Progenitor cell of endocrine pancreas (in vitro differentiated cells): ENCODE data around the gene LCN10. TPM values are rescaled to one million over a fixed set of nuclear protein-coding genes. Genes with fewer than 3 reads are reported as not detected.

Experiments
- DNase-seq: peaks from one replicate; pipeline ENCODE4 v3.0.0; 2021; ENCODE audit warnings: low spot score; ENCODE audit not compliant: unreplicated experiment
- H3K27ac Mint-ChIP-seq: 2 replicates; pipeline ENCODE4 v1.8.0; 2021; ENCODE audit warnings: mild to moderate bottlenecking, moderate library complexity, mixed read lengths
- H3K27me3 Mint-ChIP-seq: 2 replicates; pipeline ENCODE4 v1.8.0; 2021; ENCODE audit warnings: mixed read lengths
- H3K36me3 Mint-ChIP-seq: 2 replicates; pipeline ENCODE4 v1.8.0; 2022; ENCODE audit warnings: mixed read lengths; ENCODE audit not compliant: insufficient read depth
- H3K4me1 Mint-ChIP-seq: 2 replicates; pipeline ENCODE4 v1.8.0; 2021; ENCODE audit warnings: low read depth, mixed read lengths
- H3K4me3 Mint-ChIP-seq: 2 replicates; pipeline ENCODE4 v1.8.0; 2021; ENCODE audit warnings: low read depth, mild to moderate bottlenecking, moderate library complexity, mixed read lengths
- H3K9me3 Mint-ChIP-seq: 2 replicates; pipeline ENCODE4 v1.8.0; 2021; ENCODE audit warnings: low read depth, mixed read lengths
- total RNA-seq: library from RNA; stranded (reverse); gene quantifications from 2 replicates; pipeline ENCODE4 v1.2.1, GENCODE V29; 2021
- TF ChIP-seq, protein P1 (sequence below): fragments of 200-600 bp; sonication (generic); IDR thresholded peaks from one replicate; pipeline ENCODE4 v1.5.0; 2021; ENCODE audit warnings: antibody characterized with exemption, mild to moderate bottlenecking; ENCODE audit not compliant: unreplicated experiment

The LCN10 gene
- total RNA-seq, 1 donor from 2014 or later: not detected

GRCh38 chr9:136782452-136782851 lies 39.7 kb upstream of the LCN10 start:
- H3K36me3 Mint-ChIP-seq: no peaks in the 10 kb centered on the region
- TF ChIP-seq, protein P1, sequence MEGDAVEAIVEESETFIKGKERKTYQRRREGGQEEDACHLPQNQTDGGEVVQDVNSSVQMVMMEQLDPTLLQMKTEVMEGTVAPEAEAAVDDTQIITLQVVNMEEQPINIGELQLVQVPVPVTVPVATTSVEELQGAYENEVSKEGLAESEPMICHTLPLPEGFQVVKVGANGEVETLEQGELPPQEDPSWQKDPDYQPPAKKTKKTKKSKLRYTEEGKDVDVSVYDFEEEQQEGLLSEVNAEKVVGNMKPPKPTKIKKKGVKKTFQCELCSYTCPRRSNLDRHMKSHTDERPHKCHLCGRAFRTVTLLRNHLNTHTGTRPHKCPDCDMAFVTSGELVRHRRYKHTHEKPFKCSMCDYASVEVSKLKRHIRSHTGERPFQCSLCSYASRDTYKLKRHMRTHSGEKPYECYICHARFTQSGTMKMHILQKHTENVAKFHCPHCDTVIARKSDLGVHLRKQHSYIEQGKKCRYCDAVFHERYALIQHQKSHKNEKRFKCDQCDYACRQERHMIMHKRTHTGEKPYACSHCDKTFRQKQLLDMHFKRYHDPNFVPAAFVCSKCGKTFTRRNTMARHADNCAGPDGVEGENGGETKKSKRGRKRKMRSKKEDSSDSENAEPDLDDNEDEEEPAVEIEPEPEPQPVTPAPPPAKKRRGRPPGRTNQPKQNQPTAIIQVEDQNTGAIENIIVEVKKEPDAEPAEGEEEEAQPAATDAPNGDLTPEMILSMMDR: no peak
- H3K4me3 Mint-ChIP-seq: no peak overlapping the region
- H3K9me3 Mint-ChIP-seq: no peaks in the 10 kb centered on the region
- no peak for DNase-seq
- H3K27me3 Mint-ChIP-seq: peaks cover 13% of the 10 kb centered on the region
- no peak overlapping the region for H3K27ac Mint-ChIP-seq
- H3K4me1 Mint-ChIP-seq: peaks cover 33% of the 10 kb centered on the region

- DNase-seq: no peak
- Mint-ChIP-seq H3K36me3 (no peaks in the 10 kb centered on the region), H3K27me3 (peaks cover 16% of the 10 kb centered on the region), H3K4me3 (no peak overlapping the region), H3K9me3 (no peaks in the 10 kb centered on the region), H3K4me1 (peaks cover 32% of the 10 kb centered on the region), H3K27ac (no peak overlapping the region)
- TF ChIP-seq, protein P1: peak; percentile 34
These were observed 37.1 kb upstream of the LCN10 start for GRCh38 chr9:136779808-136780207.

DNA sequence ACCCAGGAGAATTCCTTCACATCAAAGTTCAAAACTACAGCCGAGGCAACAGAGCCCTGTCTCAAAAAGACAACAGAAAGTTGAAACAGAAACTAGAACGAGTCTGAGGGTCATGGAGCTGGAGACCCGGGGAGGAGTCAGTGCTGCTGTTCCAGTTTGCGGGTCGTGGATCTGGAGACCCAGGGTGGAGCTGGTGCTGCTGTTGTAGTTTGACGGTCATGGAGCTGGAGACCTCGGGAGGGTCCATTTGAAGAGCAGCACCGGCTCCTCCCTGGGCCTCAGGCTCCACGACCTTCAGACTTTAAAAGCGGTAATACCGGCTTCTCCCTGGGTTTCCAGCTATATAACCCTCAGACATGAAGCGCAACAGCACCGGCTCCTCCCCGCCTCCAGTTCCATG lies 34.6 kb upstream of the LCN10 start:
- TF ChIP-seq, protein P1: no peak
- H3K36me3 Mint-ChIP-seq: no peaks in the 10 kb centered on the region
- no peak overlapping the region for H3K4me3 Mint-ChIP-seq
- peaks cover 16% of the 10 kb centered on the region for H3K27me3 Mint-ChIP-seq
- no peak for DNase-seq
- no peak overlapping the region for H3K27ac Mint-ChIP-seq
- H3K9me3 Mint-ChIP-seq: peaks cover 7% of the 10 kb centered on the region
- peaks cover 20% of the 10 kb centered on the region for H3K4me1 Mint-ChIP-seq

GRCh38 chr9:136776947-136777346 lies 34.2 kb upstream of the LCN10 start:
- Mint-ChIP-seq H3K4me3 (no peak overlapping the region), H3K9me3 (peaks cover 7% of the 10 kb centered on the region), H3K36me3 (no peaks in the 10 kb centered on the region), H3K4me1 (peaks cover 19% of the 10 kb centered on the region), H3K27me3 (peaks cover 16% of the 10 kb centered on the region), H3K27ac (no peak overlapping the region)
- TF ChIP-seq, protein P1: no peak
- DNase-seq: no peak

- TF ChIP-seq, protein P1: no peak
- H3K27ac Mint-ChIP-seq: no peak overlapping the region
- H3K9me3 Mint-ChIP-seq: peaks cover 7% of the 10 kb centered on the region
- DNase-seq: no peak
- no peak overlapping the region for H3K4me3 Mint-ChIP-seq
- peaks cover 16% of the 10 kb centered on the region for H3K27me3 Mint-ChIP-seq
- peaks cover 7% of the 10 kb centered on the region for H3K4me1 Mint-ChIP-seq
- no peaks in the 10 kb centered on the region for H3K36me3 Mint-ChIP-seq
These were observed 32.5 kb upstream of the LCN10 start for GRCh38 chr9:136775191-136775590.
